Tibial nerve (tissue), 4 donors: ENCODE results near the gene MTCH2.

Source experiments
- EP300 ChIP-seq, 2 donors: sonication (generic); formaldehyde crosslinking; IDR thresholded peaks; one replicate each; pipeline ENCODE4 v1.6.1; 2017; ENCODE audit warnings: antibody characterized with exemption in 2 of 2, mild to moderate bottlenecking in 1 of 2
- TF ChIP-seq, protein P1 (sequence below), 5 experiments: fragments of 200-600 bp in 3 of 5; fragments of 450-650 bp in 2 of 5; sonication (generic) in 3 of 5; IDR thresholded peaks; one replicate each; pipeline ENCODE4 v1.5.1; 2016 to 2019; ENCODE audit warnings: antibody characterized with exemption in 5 of 5, mild to moderate bottlenecking in 3 of 5, moderate library complexity in 2 of 5

DNA sequence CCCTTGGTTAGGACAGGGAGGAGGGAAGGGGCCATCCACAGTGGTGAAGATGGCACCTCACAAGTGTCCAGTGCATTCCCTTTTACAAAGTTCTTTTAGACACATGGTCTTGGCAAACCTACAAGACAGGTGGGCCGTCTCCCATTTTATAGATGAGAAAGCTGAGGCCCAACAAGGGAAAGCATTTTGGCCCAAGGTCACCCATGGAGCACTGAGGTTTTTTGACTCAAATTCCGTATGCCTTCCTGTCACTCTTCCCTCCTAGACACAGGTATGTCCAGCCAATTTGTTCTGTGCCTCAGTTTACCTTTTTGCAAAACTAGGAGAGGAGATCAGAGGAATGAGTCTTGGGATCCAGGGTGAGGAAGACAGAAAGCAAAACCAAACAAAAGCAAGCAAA, 49.4 kb downstream of the MTCH2 start:
- TF ChIP-seq, protein P1, sequence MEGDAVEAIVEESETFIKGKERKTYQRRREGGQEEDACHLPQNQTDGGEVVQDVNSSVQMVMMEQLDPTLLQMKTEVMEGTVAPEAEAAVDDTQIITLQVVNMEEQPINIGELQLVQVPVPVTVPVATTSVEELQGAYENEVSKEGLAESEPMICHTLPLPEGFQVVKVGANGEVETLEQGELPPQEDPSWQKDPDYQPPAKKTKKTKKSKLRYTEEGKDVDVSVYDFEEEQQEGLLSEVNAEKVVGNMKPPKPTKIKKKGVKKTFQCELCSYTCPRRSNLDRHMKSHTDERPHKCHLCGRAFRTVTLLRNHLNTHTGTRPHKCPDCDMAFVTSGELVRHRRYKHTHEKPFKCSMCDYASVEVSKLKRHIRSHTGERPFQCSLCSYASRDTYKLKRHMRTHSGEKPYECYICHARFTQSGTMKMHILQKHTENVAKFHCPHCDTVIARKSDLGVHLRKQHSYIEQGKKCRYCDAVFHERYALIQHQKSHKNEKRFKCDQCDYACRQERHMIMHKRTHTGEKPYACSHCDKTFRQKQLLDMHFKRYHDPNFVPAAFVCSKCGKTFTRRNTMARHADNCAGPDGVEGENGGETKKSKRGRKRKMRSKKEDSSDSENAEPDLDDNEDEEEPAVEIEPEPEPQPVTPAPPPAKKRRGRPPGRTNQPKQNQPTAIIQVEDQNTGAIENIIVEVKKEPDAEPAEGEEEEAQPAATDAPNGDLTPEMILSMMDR (IDR thresholded peaks at IDR 0.05), result no peak
- TF ChIP-seq EP300 (IDR thresholded peaks at IDR 0.05), result no peak
